Suppressor macrophage treated with lipopolysaccharide for 1 hour (primary cell): ENCODE data around the gene MAP3K8.

Source experiments
- DNase-seq, 3 donors: peaks; one replicate each; pipeline ENCODE4 v3.0.0-alpha.2; 2020 to 2022

The MAP3K8 gene

GRCh38 chr10:30491204-30491915 lies 57.4 kb downstream of the MAP3K8 start:
- DNase-seq, result peak; percentile 88 to 93 (median 93)

GRCh38 chr10:30491916-30492515 lies 58.0 kb downstream of the MAP3K8 start:
- no peak for DNase-seq

- DNase-seq, result peak; percentile 95 to 99 (median 97)
Observed at GRCh38 chr10:30493609-30494530, 59.9 kb downstream of the MAP3K8 start.

GRCh38 chr10:30494558-30494957 lies 60.6 kb downstream of the MAP3K8 start:
- DNase-seq, result no peak

- DNase-seq, result peak; percentile 35 to 72 (median 58)
Observed at GRCh38 chr10:30495687-30496086, 61.7 kb downstream of the MAP3K8 start.

- no peak for DNase-seq
Observed at GRCh38 chr10:30499816-30500215, 65.8 kb downstream of the MAP3K8 start.

- peak in 2 of 3 donors; percentile 24 to 30 for DNase-seq
Observed at GRCh38 chr10:30500534-30500933, 66.5 kb downstream of the MAP3K8 start.

- peak in 1 of 3 donors; percentile 42 for DNase-seq
Observed at GRCh38 chr10:30500963-30501504, 67.0 kb downstream of the MAP3K8 start.

GRCh38 chr10:30502266-30503060 lies 68.5 kb downstream of the MAP3K8 start:
- DNase-seq, result peak in 1 of 3 donors; percentile 20

- DNase-seq, result peak; percentile 63 to 76 (median 69)
Observed at GRCh38 chr10:30503700-30504266, 69.8 kb downstream of the MAP3K8 start.

- peak; percentile 57 to 79 (median 76) for DNase-seq
Observed at GRCh38 chr10:30505543-30506298, 71.7 kb downstream of the MAP3K8 start.

GRCh38 chr10:30509508-30509907 lies 75.5 kb downstream of the MAP3K8 start:
- DNase-seq, result peak in 1 of 3 donors; percentile 36

- DNase-seq, result peak; percentile 91 to 97 (median 92)
Observed at GRCh38 chr10:30510184-30510931, 76.4 kb downstream of the MAP3K8 start.

- no peak for DNase-seq
Observed at GRCh38 chr10:30510932-30511700, 77.1 kb downstream of the MAP3K8 start.
